Peyer's patch (tissue), 4 donors: ENCODE results near the gene AXDND1.
"Not testable (repeated sequence)": the region's sequence is repeated elsewhere in the genome, so short reads cannot be mapped to it uniquely, and the experiment has no call there.

Source experiments
- CTCF ChIP-seq, 6 experiments: fragments of 450-650 bp in 4 of 6; fragments of 200-600 bp in 2 of 6; sonication (generic) in 1 of 6; IDR thresholded peaks; one replicate each; pipeline ENCODE4 v1.5.1; 2017 to 2019; ENCODE audit warnings: antibody characterized with exemption in 6 of 6, mild to moderate bottlenecking in 3 of 6, moderate library complexity in 1 of 6
- POLR2A ChIP-seq, 2 donors: fragments of 450-650 bp; IDR thresholded peaks; one replicate each; pipeline ENCODE4 v1.5.1; 2017; ENCODE audit warnings: antibody characterized with exemption in 2 of 2, mild to moderate bottlenecking in 2 of 2, moderate library complexity in 2 of 2

GRCh38 chr1:179399399-179399798, 33.6 kb downstream of the AXDND1 start:
- not testable (repeated sequence) for TF ChIP-seq POLR2A, CTCF (IDR thresholded peaks at IDR 0.05)
